HG02970 (cell line): ENCODE measurements around the gene FAIM.
"Not testable (repeated sequence)": the region's sequence is repeated elsewhere in the genome, so short reads cannot be mapped to it uniquely, and the experiment has no call there.

Experiments used
- ATAC-seq: cut with Tn5 transposase; IDR thresholded peaks from one replicate; pipeline ENCODE4 v1.9.1; 2021; ENCODE audit warnings: mild to moderate bottlenecking, moderate library complexity, moderate number of reproducible peaks; ENCODE audit not compliant: unreplicated experiment, low FRiP score

Gene FAIM

DNA sequence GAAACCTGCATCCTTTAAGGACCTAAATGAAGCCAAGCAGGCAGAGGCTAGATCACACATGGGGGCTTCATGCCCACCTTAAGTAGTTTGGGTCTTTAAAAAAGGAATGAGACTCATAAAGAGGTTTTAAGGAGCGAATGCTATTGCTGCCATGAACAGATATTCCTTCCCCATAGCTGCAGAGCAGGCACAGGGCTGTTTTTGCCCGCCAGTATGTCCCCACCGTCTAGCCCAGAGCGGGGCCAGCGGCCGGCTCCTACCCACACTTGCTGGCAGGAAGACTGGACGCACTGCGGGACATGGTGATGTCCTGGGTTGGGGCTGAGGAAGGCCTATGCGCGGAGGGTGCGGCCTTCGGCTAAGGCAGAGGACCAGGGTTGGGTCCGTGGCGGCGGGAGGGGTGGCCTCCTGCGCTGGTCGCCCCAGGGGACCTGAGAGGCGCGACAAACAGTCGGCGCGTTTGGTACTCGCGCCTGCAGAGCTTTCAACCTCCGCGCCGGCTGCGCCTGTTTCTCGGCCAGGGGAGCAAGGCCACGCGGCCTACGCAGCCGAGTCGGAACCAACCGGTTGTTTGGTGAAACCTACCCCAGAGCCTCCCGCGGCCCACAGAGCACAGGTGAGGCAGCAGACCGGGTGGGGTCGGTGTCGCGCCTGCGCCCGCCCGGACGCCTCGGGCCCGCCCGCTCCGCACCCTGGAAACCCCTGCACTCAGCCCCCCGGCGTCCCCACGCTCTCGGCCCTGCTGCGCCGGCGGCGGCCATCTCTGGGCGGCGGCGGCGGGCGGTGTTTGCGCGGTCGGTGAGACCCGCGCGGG is at the start of gene FAIM:
Gene FAIM (plus strand): TSS at position 450 of the 814 bp plus-strand sequence. CDS start 10,956 bp downstream, outside the sequence.
- ATAC-seq = peak; percentile 72

- no peak for ATAC-seq
These were observed 49.4 kb upstream of the FAIM start for GRCh38 chr3:138559134-138559533.

DNA sequence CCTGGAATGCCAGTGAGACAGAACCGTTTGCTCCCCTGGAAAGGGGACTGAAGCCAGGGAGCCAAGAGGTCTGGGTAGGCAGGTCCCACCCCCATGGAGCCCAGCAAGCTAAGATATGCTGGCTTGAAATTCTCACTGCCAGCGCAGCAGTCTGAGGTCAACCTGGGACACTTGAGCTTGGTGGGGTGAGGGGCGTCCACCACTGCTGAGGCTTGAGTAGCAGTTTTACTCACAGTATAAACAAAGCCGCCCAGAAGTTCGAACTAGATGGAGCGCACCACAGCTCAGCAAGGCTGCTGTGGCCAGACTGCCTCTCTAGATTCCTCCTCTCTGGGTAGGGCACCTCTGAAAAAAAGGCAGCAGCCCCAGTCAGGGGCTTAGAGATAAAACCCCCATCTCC is 48.1 kb upstream of the FAIM start:
- ATAC-seq = no peak

- not testable (repeated sequence) for ATAC-seq
These were observed 45.7 kb upstream of the FAIM start for GRCh38 chr3:138562902-138563301.

- ATAC-seq = not testable (repeated sequence)
These were observed 42.3 kb upstream of the FAIM start for GRCh38 chr3:138566293-138566692.

- ATAC-seq = no peak
These were observed 41.2 kb upstream of the FAIM start for GRCh38 chr3:138567403-138567802.

DNA sequence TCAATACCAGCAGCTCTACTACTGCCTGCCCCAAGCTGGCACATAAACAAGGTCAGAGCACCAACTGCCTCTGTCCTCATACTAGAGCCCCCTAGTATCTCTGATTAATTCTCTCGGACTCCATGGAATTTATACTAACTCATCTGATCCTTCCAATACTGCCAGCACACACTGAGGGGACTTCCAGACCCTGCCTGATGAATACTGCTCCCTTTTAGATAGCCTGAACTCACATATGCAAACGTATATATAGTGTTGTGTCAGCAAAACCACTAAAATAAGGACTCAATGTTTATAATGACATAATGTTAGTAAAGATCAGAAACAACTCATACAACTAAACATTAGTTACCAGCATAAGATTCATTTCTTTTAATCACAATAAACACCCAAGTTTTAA is 39.5 kb upstream of the FAIM start:
- no peak for ATAC-seq

DNA sequence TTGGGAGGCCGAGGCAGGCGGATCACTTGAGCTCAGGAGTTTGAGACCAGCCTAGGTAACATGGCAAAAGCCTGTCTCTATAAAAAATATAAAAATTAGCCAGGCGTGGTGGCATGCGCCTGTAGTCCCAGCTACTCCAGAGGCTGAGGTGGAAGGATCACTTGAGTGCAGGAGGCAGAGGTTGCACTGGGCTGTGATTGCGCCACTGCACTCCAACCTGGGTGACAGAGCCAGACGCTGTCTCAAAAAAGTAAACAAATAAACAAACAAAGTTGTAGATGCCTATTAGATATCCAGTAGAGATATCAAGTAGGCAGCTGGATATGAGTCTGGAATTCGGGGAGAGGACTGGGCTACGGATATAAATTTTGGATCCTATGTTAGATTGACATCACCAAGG is 38.9 kb upstream of the FAIM start:
- not testable (repeated sequence) for ATAC-seq

- ATAC-seq = no peak
These were observed 35.4 kb upstream of the FAIM start for GRCh38 chr3:138573138-138573537.

- no peak for ATAC-seq
These were observed 30.4 kb upstream of the FAIM start for GRCh38 chr3:138578141-138578540.

DNA sequence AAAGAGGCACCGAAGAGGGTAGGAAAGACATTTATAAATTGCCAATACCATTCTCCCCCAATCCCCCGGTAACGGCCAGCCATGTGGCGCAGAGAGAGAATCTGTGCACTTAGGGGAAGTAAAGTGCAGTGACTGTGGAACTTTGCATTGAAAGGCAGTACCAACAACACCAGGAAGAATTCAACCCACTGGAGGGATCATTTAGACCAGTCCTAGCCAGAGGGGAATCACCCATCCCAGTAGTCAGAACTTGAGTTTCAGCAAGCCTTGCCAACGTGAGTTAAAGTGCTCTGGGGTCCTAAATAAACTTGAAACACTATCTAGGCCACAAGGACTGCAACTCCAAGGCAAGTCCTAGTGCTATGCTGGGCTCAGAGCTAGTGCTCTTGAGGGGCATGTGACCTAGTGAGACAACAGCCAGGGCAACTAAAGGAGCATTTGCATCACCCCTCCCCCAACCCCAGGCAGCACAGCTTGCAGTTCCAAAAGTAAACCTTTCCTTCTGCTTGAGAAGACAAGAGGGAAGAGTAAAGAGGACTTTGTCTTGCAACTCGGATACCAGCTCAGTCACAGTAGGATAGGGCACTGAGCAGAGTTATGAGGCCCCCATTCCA is 29.5 kb upstream of the FAIM start:
- no peak for ATAC-seq

- no peak for ATAC-seq
These were observed 21.2 kb upstream of the FAIM start for GRCh38 chr3:138587374-138587773.

DNA sequence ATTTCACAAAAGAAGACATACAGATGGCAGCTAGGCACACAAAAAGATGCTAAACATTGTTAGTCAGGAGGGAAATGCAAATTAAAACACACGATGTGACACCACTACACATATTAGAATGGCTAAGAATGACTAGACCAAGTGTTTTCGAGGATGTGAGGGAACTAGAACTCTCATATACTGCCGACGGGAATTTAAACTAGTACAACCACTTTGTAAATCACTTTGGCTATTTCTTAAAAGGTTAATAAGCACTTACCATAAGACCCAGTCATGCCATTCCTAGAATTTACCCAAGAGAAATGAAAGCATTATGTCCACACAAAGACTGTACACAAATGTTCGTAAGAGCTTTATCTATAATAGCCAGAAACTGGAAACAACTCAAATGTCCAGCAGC is 20.1 kb upstream of the FAIM start:
- ATAC-seq = no peak

GRCh38 chr3:138591392-138591791 is 17.2 kb upstream of the FAIM start:
- no peak for ATAC-seq

- ATAC-seq = no peak
These were observed 15.0 kb upstream of the FAIM start for GRCh38 chr3:138593488-138594149.

DNA sequence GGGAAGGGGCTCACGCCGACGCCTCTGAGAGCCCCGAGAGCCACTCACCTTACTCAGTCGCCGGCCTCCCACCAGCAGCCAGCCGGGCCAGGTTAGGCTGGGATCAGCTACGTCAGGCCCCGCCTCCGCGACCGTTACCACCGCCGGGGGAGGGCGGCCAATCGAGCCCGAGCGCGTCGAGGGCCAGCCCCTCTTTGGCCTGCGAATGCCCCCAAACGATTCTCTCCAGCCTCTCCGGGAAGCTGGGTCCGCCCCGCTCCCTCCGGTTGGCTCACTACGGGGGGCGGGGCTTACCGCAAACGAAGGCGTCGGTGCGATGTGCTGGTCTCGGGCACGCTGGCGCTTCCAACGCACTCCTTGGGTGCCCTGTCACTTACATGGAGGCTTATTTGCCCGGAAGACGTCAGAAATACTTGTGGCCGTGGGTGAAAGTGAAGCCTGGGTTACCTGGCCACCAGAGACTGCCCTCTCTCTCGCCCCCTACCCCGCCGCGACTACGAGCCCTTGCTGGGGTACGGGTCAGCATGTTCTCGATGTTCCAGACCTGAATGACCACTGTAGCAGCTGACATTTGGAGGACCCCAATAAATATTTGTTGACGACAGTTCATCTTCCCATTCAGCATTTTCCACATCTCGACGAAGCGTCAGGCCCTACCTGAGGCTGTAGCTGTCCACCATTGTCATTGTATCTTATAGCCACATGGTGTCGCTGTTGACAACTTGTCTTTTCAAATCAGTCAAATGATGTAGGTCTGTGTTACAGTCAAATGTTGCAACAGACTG is 14.2 kb upstream of the FAIM start, which contains the start of gene CEP70:
Gene CEP70 (minus strand): TSS at position 111 of the 785 bp plus-strand sequence. CDS start 21,333 bp downstream, outside the sequence.
- peak; percentile 86 for ATAC-seq

GRCh38 chr3:138594935-138595610 is 13.5 kb upstream of the FAIM start:
- no peak for ATAC-seq

DNA sequence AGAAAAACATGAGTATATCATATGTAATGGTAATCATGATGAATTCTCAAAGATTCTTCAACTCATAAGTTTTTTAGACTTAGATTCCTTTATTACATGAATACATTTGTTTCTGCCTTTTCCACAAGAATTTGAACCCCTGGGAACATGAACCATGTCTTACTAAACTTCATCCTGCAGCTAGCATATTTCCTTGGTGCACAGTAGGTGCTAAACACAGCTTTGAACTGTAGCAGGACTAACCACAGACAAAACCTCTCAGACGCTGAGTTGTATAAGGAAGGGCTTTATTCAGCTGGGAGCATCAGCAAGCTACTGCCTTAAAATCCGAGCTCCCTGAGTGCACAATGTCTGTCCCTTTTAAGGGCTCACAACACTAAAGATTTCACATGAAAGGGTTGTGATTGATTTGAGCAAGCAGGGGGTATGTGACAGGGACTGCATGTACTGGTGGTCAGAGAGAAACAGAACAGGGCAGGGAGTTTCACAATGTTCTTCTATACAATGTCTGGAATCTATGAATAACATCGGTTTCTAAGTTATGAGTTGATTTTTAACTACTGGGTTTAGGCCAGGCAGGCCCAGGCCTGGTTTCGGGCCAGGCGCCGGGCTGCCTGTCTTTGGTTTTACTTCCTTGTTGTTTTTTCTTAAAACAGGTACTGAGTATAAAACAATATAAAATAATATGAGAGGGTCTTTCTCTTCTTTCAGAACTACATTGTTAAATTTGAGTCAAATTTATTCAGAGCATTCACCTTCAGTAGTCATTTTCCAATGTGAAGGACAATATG is 11.2 kb upstream of the FAIM start:
- ATAC-seq = not testable (repeated sequence)

GRCh38 chr3:138598534-138598933 is 10.0 kb upstream of the FAIM start:
- ATAC-seq = no peak
